SK-N-SH (cell line): Measurements from ENCODE around the gene DCP2. TPM values are rescaled to one million over a fixed set of nuclear protein-coding genes. Genes with fewer than 3 reads are reported as not detected.

Experiments used
- CTCF ChIA-PET: fragments of 300-600, 350-600 bp; formaldehyde crosslinking; extraction: SDS; loops from one replicate; lab custom pipeline; 2021; lab: Yijun Ruan, JAX
- POLR2A ChIA-PET: fragments of 350-600 bp; sonication (Branson Sonifier 250); formaldehyde crosslinking; extraction: SDS; loops from one replicate; lab custom pipeline; 2020; ENCODE audit warnings: antibody characterized with exemption, inconsistent platforms; lab: Yijun Ruan, JAX
- DNase-seq: peaks from one replicate; pipeline ENCODE4 v3.0.0; 2012
- H2AFZ ChIP-seq: fragments of 200-600 bp; sonication (generic); 2 replicates; pipeline ENCODE4 v1.8.1; 2016; ENCODE audit warnings: antibody characterized with exemption, mild to moderate bottlenecking, low read depth
- H3F3A ChIP-seq: fragments of 200-600 bp; sonication (generic); replicated peaks from 2 replicates; pipeline ENCODE3; 2016; ENCODE audit warnings: antibody characterized with exemption, mild to moderate bottlenecking; ENCODE audit not compliant: insufficient read depth
- H3K27ac ChIP-seq, 2 experiments: fragments of 200-500 bp in 1 of 2; fragments of 200-600 bp in 1 of 2; sonication (Bioruptor generic) in 1 of 2; sonication (generic), shearing (Covaris generic) in 1 of 2; 2 replicates each; pipeline versions ENCODE4 v1.5.1 to v1.6.1; 2014 to 2016; ENCODE audit warnings: low read depth in 2 of 2, inconsistent platforms in 1 of 2, low read length in 1 of 2, mild to moderate bottlenecking in 1 of 2, mixed read lengths in 1 of 2
- H3K27me3 ChIP-seq: fragments of 200-600 bp; sonication (generic), shearing (Covaris generic); 2 replicates; pipeline ENCODE4 v1.6.1; 2016; ENCODE audit warnings: mixed run types; ENCODE audit not compliant: insufficient read depth
- H3K36me3 ChIP-seq, 2 experiments: fragments of 200-500 bp in 1 of 2; fragments of 200-600 bp in 1 of 2; sonication (Bioruptor generic) in 1 of 2; sonication (generic) in 1 of 2; replicated peaks in 1 of 2; 2 replicates each; pipeline versions ENCODE3 to v1.5.1; 2014 to 2016; ENCODE audit warnings: low read length in 1 of 2, mild to moderate bottlenecking in 1 of 2; ENCODE audit not compliant: insufficient read depth in 2 of 2, control insufficient read depth in 1 of 2
- H3K4me1 ChIP-seq, 2 experiments: fragments of 200-500 bp in 1 of 2; fragments of 200-600 bp in 1 of 2; sonication (Bioruptor generic) in 1 of 2; sonication (generic), shearing (Covaris generic) in 1 of 2; 2 replicates each; pipeline versions ENCODE4 v1.5.1 to v1.6.1; 2014 to 2016; ENCODE audit warnings: low read depth in 1 of 2, low read length in 1 of 2, mixed run types in 1 of 2; ENCODE audit not compliant: insufficient read depth in 2 of 2, control insufficient read depth in 1 of 2
- H3K4me2 ChIP-seq: fragments of 200-600 bp; sonication (generic), shearing (Covaris generic); 2 replicates; pipeline ENCODE4 v1.6.1; 2017; ENCODE audit warnings: mixed run types
- H3K4me3 ChIP-seq, 2 experiments: fragments of 200-500 bp in 1 of 2; fragments of 200-600 bp in 1 of 2; sonication (Bioruptor generic) in 1 of 2; sonication (generic), shearing (Covaris generic) in 1 of 2; 2 replicates each; pipeline versions ENCODE4 v1.5.1 to v1.8.1; 2014 to 2016; ENCODE audit warnings: low read depth in 2 of 2, inconsistent platforms in 1 of 2, low read length in 1 of 2, mild to moderate bottlenecking in 1 of 2, mixed read lengths in 1 of 2, moderate library complexity in 1 of 2
- H3K79me2 ChIP-seq: fragments of 200-600 bp; sonication (generic); 2 replicates; pipeline ENCODE4 v1.8.1; 2017; ENCODE audit warnings: mild to moderate bottlenecking; ENCODE audit not compliant: insufficient read depth
- H3K9ac ChIP-seq: fragments of 200-600 bp; sonication (generic); 2 replicates; pipeline ENCODE4 v1.6.1; 2017; ENCODE audit warnings: mixed run types
- H3K9me2 ChIP-seq: fragments of 200-600 bp; sonication (generic); 2 replicates; pipeline ENCODE4 v1.6.1; 2017; ENCODE audit warnings: mixed run types
- H3K9me3 ChIP-seq: fragments of 200-600 bp; sonication (generic); 2 replicates; pipeline ENCODE4 v1.6.1; 2017; ENCODE audit warnings: mixed run types, mild to moderate bottlenecking, moderate library complexity
- H4K20me1 ChIP-seq: fragments of 200-600 bp; sonication (generic); 2 replicates; pipeline ENCODE4 v1.6.1; 2017; ENCODE audit warnings: mild to moderate bottlenecking, mixed run types; ENCODE audit not compliant: insufficient read depth
- CHD2 ChIP-seq: fragments of 150-350 bp; IDR thresholded peaks from 2 replicates; pipeline ENCODE4 v1.6.1; 2018; ENCODE audit warnings: low read length; ENCODE audit not compliant: partially characterized antibody
- ELF1 ChIP-seq: IDR thresholded peaks from 2 replicates; pipeline ENCODE4 v1.4.0; 2012
- FOSL2 ChIP-seq: IDR thresholded peaks from 2 replicates; pipeline ENCODE4 v1.4.0; 2012; ENCODE audit warnings: low read depth, mild to moderate bottlenecking, moderate library complexity, borderline replicate concordance
- FOXJ3 ChIP-seq: sonication (generic); formaldehyde crosslinking; IDR thresholded peaks from 2 replicates; pipeline ENCODE4 v1.5.1; 2020; ENCODE audit warnings: mild to moderate bottlenecking, missing genetic modification reagents
- FOXM1 ChIP-seq: IDR thresholded peaks from 2 replicates; pipeline ENCODE4 v1.4.0; 2012; ENCODE audit warnings: low read depth, mild to moderate bottlenecking
- JUND ChIP-seq: IDR thresholded peaks from 2 replicates; pipeline ENCODE4 v1.4.0; 2012
- MXI1 ChIP-seq: IDR thresholded peaks from 2 replicates; pipeline ENCODE4 v1.6.1; 2012; ENCODE audit warnings: mild to moderate bottlenecking, low read depth, low read length, improper control_type of control experiment
- NFIC ChIP-seq: IDR thresholded peaks from 2 replicates; pipeline ENCODE4 v1.4.0; 2012; ENCODE audit warnings: borderline replicate concordance
- NRF1 ChIP-seq: IDR thresholded peaks from 2 replicates; pipeline ENCODE4 v1.6.1; 2012; ENCODE audit warnings: low read depth, mild to moderate bottlenecking, low read length
- RAD21 ChIP-seq: IDR thresholded peaks from 2 replicates; pipeline ENCODE4 v1.6.1; 2012; ENCODE audit warnings: mild to moderate bottlenecking, low read length
- RCOR1 ChIP-seq: fragments of 150-350 bp; IDR thresholded peaks from 2 replicates; pipeline ENCODE4 v1.6.1; 2017; ENCODE audit warnings: antibody characterized with exemption, low read length
- RFX5 ChIP-seq: IDR thresholded peaks from 2 replicates; pipeline ENCODE4 v1.6.1; 2012; ENCODE audit warnings: mild to moderate bottlenecking, improper control_type of control experiment, low read length
- SIN3A ChIP-seq: IDR thresholded peaks from 2 replicates; pipeline ENCODE4 v1.6.1; 2012; ENCODE audit warnings: low read depth, mild to moderate bottlenecking, low read length, moderate library complexity, borderline replicate concordance
- SMC3 ChIP-seq: IDR thresholded peaks from 2 replicates; pipeline ENCODE4 v1.6.1; 2012; ENCODE audit warnings: low read depth, low read length, improper control_type of control experiment
- TEAD4 ChIP-seq: IDR thresholded peaks from 2 replicates; pipeline ENCODE4 v1.4.0; 2012; ENCODE audit warnings: mild to moderate bottlenecking, borderline replicate concordance; ENCODE audit not compliant: insufficient read depth
- WGBS: methylation state at CpG from one replicate; pipeline ENCODE4 v1.1.6; 2017; ENCODE audit warnings: low lambda C conversion rate; 5-methylcytosine and 5-hydroxymethylcytosine counted together
- polyA plus RNA-seq, 3 experiments: library from polyadenylated mRNA; depleted of rRNA; stranded (reverse); fragments of >200 nt; gene quantifications; 2 replicates each; pipeline ENCODE4 v1.2.3, GENCODE V29; 2012
- TF ChIP-seq, protein P1 (sequence below): IDR thresholded peaks from 2 replicates; pipeline ENCODE4 v1.4.0; 2012; ENCODE audit warnings: low read depth
- TF ChIP-seq, protein P2 (sequence below): IDR thresholded peaks from 2 replicates; pipeline ENCODE4; 2012
- TF ChIP-seq, protein P3 (sequence below): IDR thresholded peaks from 2 replicates; pipeline ENCODE4 v1.6.1; 2012; ENCODE audit warnings: mild to moderate bottlenecking, low read depth, low read length, moderate library complexity
- TF ChIP-seq, protein P4 (sequence below): fragments of 150-350 bp; IDR thresholded peaks from 2 replicates; pipeline ENCODE4 v1.6.1; 2016; ENCODE audit warnings: mild to moderate bottlenecking, low read depth, low read length

Gene DCP2
- polyA plus RNA-seq, 1 of the 3 experiments (the other 2 are of a cell fraction) = 6.0 TPM

DNA sequence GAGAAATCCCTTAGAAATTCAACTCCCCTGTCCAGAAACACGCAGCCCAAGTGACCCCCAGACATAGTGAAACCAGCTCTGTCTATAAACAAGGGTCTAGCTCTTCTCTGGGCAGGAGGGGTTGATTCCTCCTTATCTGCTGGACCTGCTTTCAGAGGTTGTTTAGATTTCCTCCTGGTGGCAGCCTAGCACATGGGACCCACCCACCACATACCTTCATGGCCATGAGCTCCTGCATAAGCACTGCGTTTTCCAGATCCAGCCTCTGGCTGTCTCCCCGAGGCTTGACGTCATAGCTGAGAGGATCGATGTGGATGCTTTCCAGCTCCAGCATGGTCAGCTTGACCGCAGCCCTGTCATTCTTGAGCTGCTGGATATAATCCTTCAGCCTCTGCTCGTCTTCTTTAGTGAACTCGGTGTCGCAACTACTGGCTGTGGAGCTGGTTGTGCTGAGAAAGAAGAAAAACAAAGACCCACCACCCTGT is 77.0 kb downstream of the DCP2 start:
- Histone ChIP-seq H3K9me3 (no peaks in the 10 kb centered on the region), H2AFZ (no peak overlapping the region), H3K9me2 (no peaks in the 10 kb centered on the region), H4K20me1 (no peaks in the 10 kb centered on the region), H3K4me2 (no peak overlapping the region), H3F3A (peaks cover 6% of the 10 kb centered on the region), H3K79me2 (no peaks in the 10 kb centered on the region), H3K36me3 (no peaks in the 10 kb centered on the region), H3K4me3 (no peak overlapping the region), H3K27me3 (no peaks in the 10 kb centered on the region), H3K9ac (no peak overlapping the region), H3K27ac (no peak overlapping the region), H3K4me1 (peaks cover 12 to 17% of the 10 kb centered on the region in 2 experiments; a peak in 3 of 4 replicates)
- ChIA-PET CTCF (interaction anchor here (0.6 to 2.1 kb wide), 3 partner anchors 9 to 558 kb away, joined by 3 to 15 read pairs (median 4); no protein-coding TSS in a partner anchor), POLR2A (interaction anchor here (0.5 kb wide), 1 partner anchor 226 kb away, joined by 3 read pairs; no protein-coding TSS in a partner anchor)
- TF ChIP-seq FOSL2 (no peak), NRF1 (no peak), RFX5 (no peak), JUND (no peak), TEAD4 (no peak), FOXJ3 (CRISPR knock-in tag) (no peak), RCOR1 (no peak), MXI1 (no peak), FOXM1 (no peak), SIN3A (no peak), NFIC (no peak), CHD2 (no peak), ELF1 (no peak), RAD21 (no peak), SMC3 (no peak)
- TF ChIP-seq, protein P1, sequence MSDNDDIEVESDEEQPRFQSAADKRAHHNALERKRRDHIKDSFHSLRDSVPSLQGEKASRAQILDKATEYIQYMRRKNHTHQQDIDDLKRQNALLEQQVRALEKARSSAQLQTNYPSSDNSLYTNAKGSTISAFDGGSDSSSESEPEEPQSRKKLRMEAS = no peak
- TF ChIP-seq, protein P2, sequence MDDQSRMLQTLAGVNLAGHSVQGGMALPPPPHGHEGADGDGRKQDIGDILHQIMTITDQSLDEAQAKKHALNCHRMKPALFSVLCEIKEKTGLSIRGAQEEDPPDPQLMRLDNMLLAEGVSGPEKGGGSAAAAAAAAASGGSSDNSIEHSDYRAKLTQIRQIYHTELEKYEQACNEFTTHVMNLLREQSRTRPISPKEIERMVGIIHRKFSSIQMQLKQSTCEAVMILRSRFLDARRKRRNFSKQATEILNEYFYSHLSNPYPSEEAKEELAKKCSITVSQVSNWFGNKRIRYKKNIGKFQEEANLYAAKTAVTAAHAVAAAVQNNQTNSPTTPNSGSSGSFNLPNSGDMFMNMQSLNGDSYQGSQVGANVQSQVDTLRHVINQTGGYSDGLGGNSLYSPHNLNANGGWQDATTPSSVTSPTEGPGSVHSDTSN = no peak
- TF ChIP-seq, protein P3, sequence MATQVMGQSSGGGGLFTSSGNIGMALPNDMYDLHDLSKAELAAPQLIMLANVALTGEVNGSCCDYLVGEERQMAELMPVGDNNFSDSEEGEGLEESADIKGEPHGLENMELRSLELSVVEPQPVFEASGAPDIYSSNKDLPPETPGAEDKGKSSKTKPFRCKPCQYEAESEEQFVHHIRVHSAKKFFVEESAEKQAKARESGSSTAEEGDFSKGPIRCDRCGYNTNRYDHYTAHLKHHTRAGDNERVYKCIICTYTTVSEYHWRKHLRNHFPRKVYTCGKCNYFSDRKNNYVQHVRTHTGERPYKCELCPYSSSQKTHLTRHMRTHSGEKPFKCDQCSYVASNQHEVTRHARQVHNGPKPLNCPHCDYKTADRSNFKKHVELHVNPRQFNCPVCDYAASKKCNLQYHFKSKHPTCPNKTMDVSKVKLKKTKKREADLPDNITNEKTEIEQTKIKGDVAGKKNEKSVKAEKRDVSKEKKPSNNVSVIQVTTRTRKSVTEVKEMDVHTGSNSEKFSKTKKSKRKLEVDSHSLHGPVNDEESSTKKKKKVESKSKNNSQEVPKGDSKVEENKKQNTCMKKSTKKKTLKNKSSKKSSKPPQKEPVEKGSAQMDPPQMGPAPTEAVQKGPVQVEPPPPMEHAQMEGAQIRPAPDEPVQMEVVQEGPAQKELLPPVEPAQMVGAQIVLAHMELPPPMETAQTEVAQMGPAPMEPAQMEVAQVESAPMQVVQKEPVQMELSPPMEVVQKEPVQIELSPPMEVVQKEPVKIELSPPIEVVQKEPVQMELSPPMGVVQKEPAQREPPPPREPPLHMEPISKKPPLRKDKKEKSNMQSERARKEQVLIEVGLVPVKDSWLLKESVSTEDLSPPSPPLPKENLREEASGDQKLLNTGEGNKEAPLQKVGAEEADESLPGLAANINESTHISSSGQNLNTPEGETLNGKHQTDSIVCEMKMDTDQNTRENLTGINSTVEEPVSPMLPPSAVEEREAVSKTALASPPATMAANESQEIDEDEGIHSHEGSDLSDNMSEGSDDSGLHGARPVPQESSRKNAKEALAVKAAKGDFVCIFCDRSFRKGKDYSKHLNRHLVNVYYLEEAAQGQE = no peak
- TF ChIP-seq, protein P4, sequence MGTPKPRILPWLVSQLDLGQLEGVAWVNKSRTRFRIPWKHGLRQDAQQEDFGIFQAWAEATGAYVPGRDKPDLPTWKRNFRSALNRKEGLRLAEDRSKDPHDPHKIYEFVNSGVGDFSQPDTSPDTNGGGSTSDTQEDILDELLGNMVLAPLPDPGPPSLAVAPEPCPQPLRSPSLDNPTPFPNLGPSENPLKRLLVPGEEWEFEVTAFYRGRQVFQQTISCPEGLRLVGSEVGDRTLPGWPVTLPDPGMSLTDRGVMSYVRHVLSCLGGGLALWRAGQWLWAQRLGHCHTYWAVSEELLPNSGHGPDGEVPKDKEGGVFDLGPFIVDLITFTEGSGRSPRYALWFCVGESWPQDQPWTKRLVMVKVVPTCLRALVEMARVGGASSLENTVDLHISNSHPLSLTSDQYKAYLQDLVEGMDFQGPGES = no peak
- WGBS = 82% methylated on average over 8 of the region's 9 CpGs
- no peak for DNase-seq
